GM23338 (cell line): ENCODE measurements around the gene CACNB2. TPM values are rescaled to one million over a fixed set of nuclear protein-coding genes. Genes with fewer than 3 reads are reported as not detected.

ENCODE experiments used
- ATAC-seq: fragments of 200-7000 bp; cut with Tn5 transposase; 3 replicates; pipeline ENCODE4 v1.9.1; 2020
- DNase-seq: peaks from one replicate; pipeline ENCODE4 v3.0.0-alpha.2; 2015; ENCODE audit warnings: low spot score
- H2AFZ ChIP-seq: fragments of 200-600 bp; sonication (generic); 2 replicates; pipeline ENCODE4 v1.8.0; 2016; ENCODE audit warnings: antibody characterized with exemption, mild to moderate bottlenecking, moderate library complexity
- H3F3A ChIP-seq: fragments of 200-600 bp; sonication (generic); replicated peaks from 2 replicates; pipeline ENCODE4 v1.8.0; 2017; ENCODE audit warnings: antibody characterized with exemption, mixed run types, low read depth
- H3K27ac ChIP-seq: fragments of 200-600 bp; sonication (generic); 2 replicates; pipeline ENCODE4 v1.6.1; 2016; ENCODE audit warnings: low read depth
- H3K27me3 ChIP-seq: fragments of 200-600 bp; sonication (generic); 2 replicates; pipeline ENCODE4 v1.8.0; 2016; ENCODE audit warnings: mild to moderate bottlenecking, mixed run types, moderate library complexity; ENCODE audit not compliant: insufficient read depth
- H3K36me3 ChIP-seq: fragments of 200-600 bp; sonication (generic); 2 replicates; pipeline ENCODE4 v1.8.0; 2016; ENCODE audit warnings: mild to moderate bottlenecking; ENCODE audit not compliant: insufficient read depth
- H3K4me1 ChIP-seq: fragments of 200-600 bp; sonication (generic); 2 replicates; pipeline ENCODE4 v1.8.0; 2016; ENCODE audit warnings: mild to moderate bottlenecking, moderate library complexity; ENCODE audit not compliant: insufficient read depth
- H3K4me2 ChIP-seq: fragments of 200-600 bp; sonication (generic); 2 replicates; pipeline ENCODE4 v1.7.1; 2017; ENCODE audit warnings: mixed run types
- H3K4me3 ChIP-seq: fragments of 200-600 bp; sonication (generic); 2 replicates; pipeline ENCODE4 v1.6.1; 2016; ENCODE audit warnings: mixed run types
- H3K79me2 ChIP-seq: fragments of 200-600 bp; sonication (generic); replicated peaks from 2 replicates; pipeline ENCODE4 v1.8.0; 2017; ENCODE audit warnings: mild to moderate bottlenecking; ENCODE audit not compliant: insufficient read depth
- H3K9me2 ChIP-seq: fragments of 200-600 bp; sonication (generic); 2 replicates; pipeline ENCODE4 v1.8.0; 2017; ENCODE audit not compliant: insufficient read depth
- H4K20me1 ChIP-seq: fragments of 200-600 bp; sonication (generic); replicated peaks from 2 replicates; pipeline ENCODE4 v1.8.0; 2017; ENCODE audit warnings: mild to moderate bottlenecking; ENCODE audit not compliant: insufficient read depth
- H3K27ac Mint-ChIP-seq: 2 replicates; pipeline ENCODE4 v1.8.0; 2020; ENCODE audit warnings: inconsistent platforms, mild to moderate bottlenecking, moderate library complexity, mixed read lengths
- H3K27me3 Mint-ChIP-seq: 3 replicates; pipeline ENCODE4 v1.8.0; 2022; ENCODE audit warnings: low read depth, mild to moderate bottlenecking, moderate library complexity, mixed read lengths, inconsistent platforms; ENCODE audit not compliant: insufficient read depth, poor library complexity
- H3K36me3 Mint-ChIP-seq: 3 replicates; pipeline ENCODE4 v1.8.0; 2021; ENCODE audit warnings: low read depth, mild to moderate bottlenecking, inconsistent platforms, moderate library complexity, mixed read lengths
- H3K4me1 Mint-ChIP-seq: 3 replicates; pipeline ENCODE4 v1.8.0; 2020; ENCODE audit warnings: mild to moderate bottlenecking, inconsistent platforms, mixed read lengths
- H3K4me3 Mint-ChIP-seq: 3 replicates; pipeline ENCODE4 v1.8.0; 2021; ENCODE audit warnings: moderate library complexity, mild to moderate bottlenecking, inconsistent platforms, mixed read lengths
- H3K9me3 Mint-ChIP-seq: 3 replicates; pipeline ENCODE4 v1.8.0; 2020; ENCODE audit warnings: moderate library complexity, mild to moderate bottlenecking, inconsistent platforms, mixed read lengths
- EZH2 ChIP-seq: fragments of 200-600 bp; sonication (generic); IDR thresholded peaks from one replicate; pipeline ENCODE4 v1.8.0; 2017; ENCODE audit warnings: antibody characterized with exemption, mild to moderate bottlenecking, low read depth; ENCODE audit not compliant: unreplicated experiment
- EZH2phosphoT487 ChIP-seq: fragments of 200-600 bp; sonication (generic); IDR thresholded peaks from one replicate; pipeline ENCODE4 v1.8.1; 2018; ENCODE audit warnings: antibody characterized with exemption; ENCODE audit not compliant: unreplicated experiment
- JUNB ChIP-seq: IDR thresholded peaks from one replicate; pipeline ENCODE4 v1.6.1; 2016; ENCODE audit warnings: antibody characterized with exemption; ENCODE audit not compliant: unreplicated experiment
- POLR2AphosphoS5 ChIP-seq: IDR thresholded peaks from 2 replicates; pipeline ENCODE4 v1.6.1; 2016; ENCODE audit warnings: antibody characterized with exemption, low read depth
- STAT1 ChIP-seq: IDR thresholded peaks from one replicate; pipeline ENCODE4 v1.6.1; 2016; ENCODE audit warnings: antibody characterized with exemption; ENCODE audit not compliant: unreplicated experiment
- ZNF331 ChIP-seq: fragments of 250-450 bp; sonication (Bioruptor Pico); IDR thresholded peaks from 2 replicates; pipeline ENCODE4 v1.5.0; 2020; ENCODE audit warnings: low read depth, mild to moderate bottlenecking, moderate library complexity
- ZNF462 ChIP-seq: fragments of 250-450 bp; sonication (Bioruptor Pico); IDR thresholded peaks from 2 replicates; pipeline ENCODE4 v1.5.0; 2020; ENCODE audit warnings: mild to moderate bottlenecking, moderate library complexity
- polyA plus RNA-seq: library from polyadenylated mRNA; unstranded; fragments of >200 nt; fragmentation: Nextera tagmentation; extraction: Ambion mirVana; gene quantifications from 2 replicates; pipeline ENCODE4 v1.2.1, GENCODE V29; 2016
- total RNA-seq: library from RNA; depleted of rRNA; stranded (reverse); fragments of >200 nt; shearing (Covaris generic); gene quantifications from 2 replicates; pipeline ENCODE4 v1.2.3, GENCODE V29; 2014

Gene CACNB2
- total and polyA plus RNA-seq, 2 experiments from 2014 or later = 5.0 to 5.9 TPM

GRCh38 chr10:18273039-18273438, 132.8 kb downstream of the CACNB2 start:
- Histone ChIP-seq H3K4me1 (no peaks in the 10 kb centered on the region; the same call in 1 of the 2 replicates), H3K27ac (no peak overlapping the region), H4K20me1 (no peaks in the 10 kb centered on the region), H3K36me3 (no peaks in the 10 kb centered on the region), H3K79me2 (no peaks in the 10 kb centered on the region), H3K4me2 (no peak overlapping the region), H3K4me3 (no peak overlapping the region), H3K9me2 (no peaks in the 10 kb centered on the region), H3F3A (no peaks in the 10 kb centered on the region), H3K27me3 (no peaks in the 10 kb centered on the region), H2AFZ (no peak overlapping the region)
- H3K27ac Mint-ChIP-seq = peak overlapping the region; percentile 33; the same call in 1 of the 2 replicates
- no peak for DNase-seq
- H3K4me1 Mint-ChIP-seq = peaks cover 11% of the 10 kb centered on the region
- H3K9me3 Mint-ChIP-seq = no peaks in the 10 kb centered on the region
- TF ChIP-seq STAT1 (no peak), EZH2phosphoT487 (no peak), EZH2 (no peak), ZNF462 (CRISPR knock-in tag) (peak; percentile 17; the same call in 1 of the 2 replicates)
- no peaks in the 10 kb centered on the region for H3K27me3 Mint-ChIP-seq
- H3K36me3 Mint-ChIP-seq = no peaks in the 10 kb centered on the region
- H3K4me3 Mint-ChIP-seq = no peak overlapping the region
- ATAC-seq = peak; percentile 61; the same call in 2 of the 3 replicates

- no peak for DNase-seq
- no peak overlapping the region for H3K4me3 Mint-ChIP-seq
- no peak for TF ChIP-seq EZH2phosphoT487
- no peak for TF ChIP-seq ZNF462 (CRISPR knock-in tag)
- TF ChIP-seq ZNF331 = no peak
- TF ChIP-seq JUNB = no peak
- no peak for TF ChIP-seq POLR2AphosphoS5
Measured at GRCh38 chr10:18278181-18278580, 138.0 kb downstream of the CACNB2 start.

More at GRCh38 chr10:18278181-18278580, 138.0 kb downstream of the CACNB2 start:
- Mint-ChIP-seq H3K36me3 (no peaks in the 10 kb centered on the region), H3K27ac (no peak overlapping the region), H3K27me3 (no peaks in the 10 kb centered on the region), H3K4me1 (peaks cover 6% of the 10 kb centered on the region), H3K9me3 (no peaks in the 10 kb centered on the region)
- Histone ChIP-seq H2AFZ (no peak overlapping the region), H3K27me3 (no peaks in the 10 kb centered on the region), H4K20me1 (no peaks in the 10 kb centered on the region; the same call in 1 of the 2 replicates), H3F3A (no peaks in the 10 kb centered on the region), H3K27ac (no peak overlapping the region), H3K79me2 (no peaks in the 10 kb centered on the region), H3K4me1 (no peaks in the 10 kb centered on the region), H3K36me3 (no peaks in the 10 kb centered on the region), H3K4me2 (no peak overlapping the region), H3K4me3 (no peak overlapping the region), H3K9me2 (no peaks in the 10 kb centered on the region; the same call in 1 of the 2 replicates)
- no peak for ATAC-seq
